Osteoblast (primary cell): ENCODE measurements around the gene PIMREG. TPM values are rescaled to one million over a fixed set of nuclear protein-coding genes. Genes with fewer than 3 reads are reported as not detected.

Experiments used
- DNase-seq: peaks from one replicate; pipeline ENCODE4 v3.0.0; 2011; ENCODE audit warnings: low spot score, mixed read lengths; ENCODE audit not compliant: insufficient read length; ENCODE audit errors: missing footprints
- H2AFZ ChIP-seq: 2 replicates; pipeline ENCODE4 v1.6.0; 2011; ENCODE audit warnings: mild to moderate bottlenecking, low read length
- H3K27ac ChIP-seq: 2 replicates; pipeline ENCODE4 v1.5.1; 2011; ENCODE audit warnings: mild to moderate bottlenecking, low read depth, low read length, moderate library complexity
- H3K27me3 ChIP-seq: 2 replicates; pipeline ENCODE4 v1.6.0; 2012; ENCODE audit warnings: mild to moderate bottlenecking, control low read depth, inconsistent platforms, low read length, moderate library complexity; ENCODE audit not compliant: insufficient read depth
- H3K36me3 ChIP-seq: 2 replicates; pipeline ENCODE4 v1.5.1; 2011; ENCODE audit warnings: mild to moderate bottlenecking, low read length, control low read depth, moderate library complexity; ENCODE audit not compliant: insufficient read depth
- H3K4me1 ChIP-seq: 2 replicates; pipeline ENCODE4 v1.5.1; 2011; ENCODE audit warnings: mild to moderate bottlenecking, low read length, control low read depth, moderate library complexity; ENCODE audit not compliant: insufficient read depth
- H3K4me2 ChIP-seq: 2 replicates; pipeline ENCODE4 v1.6.0; 2011; ENCODE audit warnings: mild to moderate bottlenecking, low read length; ENCODE audit not compliant: insufficient read depth
- H3K4me3 ChIP-seq: fragments of 200-600 bp; sonication (generic); 3 replicates; pipeline ENCODE4 v1.5.1; 2012; ENCODE audit warnings: mild to moderate bottlenecking, low read length, inconsistent platforms; ENCODE audit not compliant: insufficient read depth
- H3K79me2 ChIP-seq: 2 replicates; pipeline ENCODE4 v1.6.0; 2012; ENCODE audit warnings: mild to moderate bottlenecking, low read length, control low read depth, inconsistent platforms; ENCODE audit not compliant: insufficient read depth
- H3K9me3 ChIP-seq: 2 replicates; pipeline ENCODE4 v1.5.1; 2011; ENCODE audit warnings: low read depth, low read length, control low read depth
- H4K20me1 ChIP-seq: 2 replicates; pipeline ENCODE4 v1.6.0; 2012; ENCODE audit warnings: mild to moderate bottlenecking, low read length, control low read depth; ENCODE audit not compliant: insufficient read depth
- total RNA-seq: library from RNA; depleted of rRNA; stranded (reverse); fragments of >200 nt; gene quantifications from 2 replicates; pipeline ENCODE4 v1.2.3, GENCODE V29; 2012
- TF ChIP-seq, protein P1 (sequence below): IDR thresholded peaks from 2 replicates; pipeline ENCODE4 v1.5.1; 2011; ENCODE audit warnings: mild to moderate bottlenecking, low read depth, low read length, moderate library complexity; ENCODE audit errors: extremely low read depth

PIMREG gene
- total RNA-seq, 1 donor = 5.1 TPM

DNA sequence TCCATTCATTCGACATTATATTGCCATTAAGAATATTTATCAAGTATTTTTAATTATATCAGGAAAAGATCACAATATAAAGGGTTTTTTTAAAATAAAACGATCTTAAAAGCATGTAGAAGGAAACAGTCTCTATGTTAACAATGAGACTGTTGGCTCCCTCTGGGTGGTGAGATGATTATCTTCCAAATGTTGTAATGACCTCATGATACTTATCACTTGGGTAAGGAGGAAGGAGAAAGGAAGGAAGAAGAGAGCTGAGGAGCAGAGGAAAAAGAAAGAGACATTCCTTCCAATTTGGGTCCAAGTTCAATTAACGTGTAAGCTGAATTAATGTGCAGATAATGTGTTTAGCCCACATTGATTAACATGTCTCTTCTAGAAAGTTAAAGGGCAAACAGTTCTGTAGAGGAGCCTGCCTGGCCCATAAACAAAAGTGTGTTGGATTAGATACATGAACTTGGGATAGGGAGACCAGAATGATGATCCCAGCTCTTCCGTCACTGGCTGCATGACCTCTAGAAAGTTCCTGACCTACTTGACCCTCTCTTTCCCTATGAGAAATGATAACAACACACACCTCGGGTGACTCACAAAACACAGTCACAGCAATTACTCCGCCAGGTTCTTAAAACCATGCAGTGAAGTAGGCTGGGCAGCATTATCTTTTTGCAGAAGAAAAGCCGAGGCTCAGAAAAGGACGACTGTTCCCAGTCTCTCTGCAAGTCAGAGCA is 32.0 kb downstream of the PIMREG start:
- TF ChIP-seq, protein P1, sequence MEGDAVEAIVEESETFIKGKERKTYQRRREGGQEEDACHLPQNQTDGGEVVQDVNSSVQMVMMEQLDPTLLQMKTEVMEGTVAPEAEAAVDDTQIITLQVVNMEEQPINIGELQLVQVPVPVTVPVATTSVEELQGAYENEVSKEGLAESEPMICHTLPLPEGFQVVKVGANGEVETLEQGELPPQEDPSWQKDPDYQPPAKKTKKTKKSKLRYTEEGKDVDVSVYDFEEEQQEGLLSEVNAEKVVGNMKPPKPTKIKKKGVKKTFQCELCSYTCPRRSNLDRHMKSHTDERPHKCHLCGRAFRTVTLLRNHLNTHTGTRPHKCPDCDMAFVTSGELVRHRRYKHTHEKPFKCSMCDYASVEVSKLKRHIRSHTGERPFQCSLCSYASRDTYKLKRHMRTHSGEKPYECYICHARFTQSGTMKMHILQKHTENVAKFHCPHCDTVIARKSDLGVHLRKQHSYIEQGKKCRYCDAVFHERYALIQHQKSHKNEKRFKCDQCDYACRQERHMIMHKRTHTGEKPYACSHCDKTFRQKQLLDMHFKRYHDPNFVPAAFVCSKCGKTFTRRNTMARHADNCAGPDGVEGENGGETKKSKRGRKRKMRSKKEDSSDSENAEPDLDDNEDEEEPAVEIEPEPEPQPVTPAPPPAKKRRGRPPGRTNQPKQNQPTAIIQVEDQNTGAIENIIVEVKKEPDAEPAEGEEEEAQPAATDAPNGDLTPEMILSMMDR = no peak
- H3K27me3 ChIP-seq = no peaks in the 10 kb centered on the region
- H3K27ac ChIP-seq = no peak overlapping the region
- no peak overlapping the region for H2AFZ ChIP-seq
- H4K20me1 ChIP-seq = no peaks in the 10 kb centered on the region
- no peaks in the 10 kb centered on the region for H3K9me3 ChIP-seq
- H3K4me2 ChIP-seq = no peak overlapping the region
- H3K79me2 ChIP-seq = no peaks in the 10 kb centered on the region
- H3K4me1 ChIP-seq = peaks cover 9% of the 10 kb centered on the region
- H3K36me3 ChIP-seq = no peaks in the 10 kb centered on the region
- peak; percentile 80 for DNase-seq
- H3K4me3 ChIP-seq = no peak overlapping the region

DNA sequence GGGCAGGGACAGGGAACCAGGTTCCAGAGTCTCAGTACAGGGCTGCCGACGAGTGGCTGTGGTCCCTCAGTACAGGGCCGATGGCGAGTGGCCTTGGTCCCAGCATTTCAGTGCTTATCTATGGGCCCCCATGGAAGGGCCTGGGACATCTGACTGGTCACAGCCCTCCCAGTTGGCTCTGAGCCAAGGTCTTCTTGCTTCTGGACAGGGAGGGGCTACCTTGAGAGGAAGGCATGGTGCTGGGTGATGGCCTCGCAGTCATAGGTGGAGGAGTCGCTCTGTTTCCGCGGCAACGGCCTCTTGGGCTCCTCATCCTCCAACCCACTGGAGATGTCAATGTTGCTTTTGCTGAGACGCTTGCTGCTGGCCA is 32.5 kb downstream of the PIMREG start:
- peak; percentile 52 for DNase-seq
- no peak overlapping the region for H3K27ac ChIP-seq
- no peaks in the 10 kb centered on the region for H3K27me3 ChIP-seq
- peaks cover 4% of the 10 kb centered on the region for H3K4me1 ChIP-seq
- no peaks in the 10 kb centered on the region for H4K20me1 ChIP-seq
- H3K79me2 ChIP-seq = no peaks in the 10 kb centered on the region
- no peaks in the 10 kb centered on the region for H3K36me3 ChIP-seq
- H3K4me2 ChIP-seq = no peak overlapping the region
- H2AFZ ChIP-seq = no peak overlapping the region
- H3K9me3 ChIP-seq = no peaks in the 10 kb centered on the region
- no peak overlapping the region for H3K4me3 ChIP-seq
- TF ChIP-seq, protein P1 = no peak

DNA sequence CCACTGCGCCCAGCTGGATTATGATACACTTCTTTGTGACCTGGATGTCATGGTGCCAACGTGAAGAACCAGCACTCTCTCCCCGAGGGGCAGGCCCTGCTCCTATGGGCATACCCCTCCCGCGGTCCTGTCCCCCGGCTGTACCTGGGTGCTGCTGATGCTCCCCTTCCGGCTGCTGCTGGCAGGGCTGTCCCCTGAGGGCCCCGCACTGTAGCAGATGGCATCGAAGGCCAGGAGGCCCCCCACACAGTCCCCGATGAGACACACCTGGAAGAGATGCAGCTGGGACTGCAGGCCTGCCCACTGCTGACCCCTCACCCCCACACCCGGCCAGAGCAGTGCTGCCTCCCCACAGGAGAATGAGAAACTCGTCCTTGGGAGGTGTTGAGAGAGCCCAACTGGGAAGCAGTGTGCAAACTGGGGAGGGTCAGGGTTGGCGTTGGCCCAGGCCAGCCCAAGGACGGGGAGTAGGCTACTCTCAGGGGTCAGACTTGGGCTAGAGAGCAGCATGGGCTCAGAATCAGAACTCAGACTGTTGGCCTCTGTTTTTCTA is 33.7 kb downstream of the PIMREG start:
- Histone ChIP-seq H3K36me3 (no peaks in the 10 kb centered on the region), H3K9me3 (no peaks in the 10 kb centered on the region), H3K27me3 (no peaks in the 10 kb centered on the region), H3K4me1 (no peaks in the 10 kb centered on the region), H3K4me2 (no peak overlapping the region), H4K20me1 (no peaks in the 10 kb centered on the region), H3K79me2 (no peaks in the 10 kb centered on the region), H3K4me3 (no peak overlapping the region), H3K27ac (no peak overlapping the region), H2AFZ (no peak overlapping the region)
- TF ChIP-seq, protein P1 = no peak
- DNase-seq = no peak

DNA sequence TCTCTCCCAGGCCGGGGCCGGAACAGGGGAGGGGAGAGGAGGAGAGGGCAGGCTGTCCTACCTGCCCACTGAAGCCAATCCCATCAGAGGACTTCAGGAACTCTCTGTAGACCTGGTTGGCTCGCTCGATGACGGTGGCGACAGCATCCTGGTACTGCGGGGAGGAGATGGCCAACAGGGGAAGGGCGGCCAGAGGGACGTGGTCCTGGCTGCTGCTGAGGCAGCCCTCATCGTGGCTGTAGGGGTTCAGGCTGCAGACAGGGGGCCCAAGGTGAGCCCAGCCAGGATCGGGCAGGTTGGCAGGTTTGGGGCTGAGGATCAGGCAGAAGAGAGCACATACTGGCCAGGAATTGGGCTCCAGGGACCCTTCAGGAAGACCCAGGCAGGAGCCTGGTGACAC is 34.2 kb downstream of the PIMREG start:
- H3K4me1 ChIP-seq = no peaks in the 10 kb centered on the region
- no peaks in the 10 kb centered on the region for H3K79me2 ChIP-seq
- H3K9me3 ChIP-seq = no peaks in the 10 kb centered on the region
- H3K36me3 ChIP-seq = no peaks in the 10 kb centered on the region
- H4K20me1 ChIP-seq = no peaks in the 10 kb centered on the region
- TF ChIP-seq, protein P1 = no peak
- H3K27ac ChIP-seq = no peak overlapping the region
- H2AFZ ChIP-seq = no peak overlapping the region
- no peak for DNase-seq
- H3K27me3 ChIP-seq = no peaks in the 10 kb centered on the region
- no peak overlapping the region for H3K4me3 ChIP-seq
- no peak overlapping the region for H3K4me2 ChIP-seq
